Measurements from ENCODE around the gene TAOK2. TPM values are rescaled to one million over a fixed set of nuclear protein-coding genes. Genes with fewer than 3 reads are reported as not detected.

TAOK2 gene
- total RNA-seq, 5 donors from 2014 or later (not counting 1 experiment from before 2014, with no cell fraction given) = 26.1 to 58.3 (median 55.9) TPM

DNA sequence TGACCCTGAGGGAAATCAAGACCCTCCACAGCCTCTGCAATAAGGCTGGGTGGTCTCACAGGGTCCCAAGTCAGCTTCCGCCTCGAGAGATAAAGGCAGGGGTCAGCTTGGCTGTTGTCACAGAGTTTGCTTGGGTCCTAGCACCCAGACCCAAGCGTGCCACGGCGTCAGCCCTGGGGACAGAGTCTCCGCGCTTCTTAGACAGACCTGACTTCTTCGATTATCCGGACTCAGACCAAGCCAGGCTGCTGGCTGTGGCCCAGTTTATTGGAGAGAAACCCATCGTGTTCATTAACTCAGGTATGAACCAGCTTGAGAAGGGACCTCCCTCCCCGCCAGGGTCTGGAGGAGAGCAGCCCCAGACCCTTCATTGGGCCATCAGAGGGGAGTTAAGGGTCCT lies 49.9 kb downstream of the TAOK2 start:
- Histone ChIP-seq H3K36me3 (ENCODE audit: control insufficient read depth in 2 of 2, extremely low read depth in 1 of 2, insufficient read depth in 1 of 2, low read length in 1 of 2) (no peaks in the 10 kb centered on the region), H3K4me3 (ENCODE audit: control insufficient read depth in 1 of 2, extremely low read depth in 1 of 2, low read length in 1 of 2) (no peak overlapping the region), H3K9me3 (no peaks in the 10 kb centered on the region), H3K27me3 (replicated peaks in 1 of 2; ENCODE audit: control insufficient read depth in 2 of 2, extremely low read depth in 1 of 2, insufficient read depth in 2 of 2, low read length in 1 of 2) (peaks cover 0 to 67% of the 10 kb centered on the region in 2 experiments), H3K27ac (ENCODE audit: low read length) (no peak overlapping the region), H3K4me1 (ENCODE audit: control insufficient read depth in 1 of 2, extremely low read depth in 1 of 2, insufficient read depth in 2 of 2, low read length in 2 of 2) (peaks cover 4 to 15% of the 10 kb centered on the region in 2 experiments)
- DNase-seq (no peak), ATAC-seq (replicated peaks in 1 of 4) (no peak)
- ChIA-PET CTCF (no interaction called here), POLR2A (no interaction called here)
- Mint-ChIP-seq H3K27ac (no peak overlapping the region), H3K27me3 (peaks cover 18 to 31% of the 10 kb centered on the region in 2 donors), H3K9me3 (no peaks in the 10 kb centered on the region), H3K4me3 (no peak overlapping the region), H3K4me1 (peaks cover 8 to 11% (median 9%) of the 10 kb centered on the region in 3 donors), H3K36me3 (no peaks in the 10 kb centered on the region)
- WGBS (ENCODE audit: insufficient coverage) = 87% methylated on average over 10 of the region's 11 CpGs

DNA sequence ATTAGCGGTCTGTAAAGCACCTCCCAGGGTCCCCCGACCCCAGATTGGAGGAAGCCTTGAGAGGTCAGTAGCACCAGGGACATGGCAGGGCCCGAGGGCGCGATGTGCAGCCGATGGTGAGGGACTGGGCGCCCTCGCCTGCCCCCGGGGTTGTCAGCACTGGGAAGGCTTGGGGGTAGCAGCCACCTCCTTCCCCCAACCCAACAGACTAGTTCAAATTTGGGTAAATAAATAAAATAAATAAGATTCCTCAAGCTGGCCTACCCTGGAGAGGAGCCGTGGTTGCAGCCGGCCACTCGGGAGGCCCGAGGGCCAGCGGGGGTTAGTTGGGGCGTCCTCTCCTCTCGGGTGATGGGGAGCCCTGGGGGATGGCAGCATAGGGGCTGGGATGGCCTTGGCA lies 50.8 kb downstream of the TAOK2 start:
- Histone ChIP-seq H3K27ac (ENCODE audit: low read length) (no peak overlapping the region), H3K9me3 (no peaks in the 10 kb centered on the region), H3K36me3 (ENCODE audit: control insufficient read depth in 2 of 2, extremely low read depth in 1 of 2, insufficient read depth in 1 of 2, low read length in 1 of 2) (no peaks in the 10 kb centered on the region), H3K4me3 (ENCODE audit: control insufficient read depth in 1 of 2, extremely low read depth in 1 of 2, low read length in 1 of 2) (no peak overlapping the region), H3K4me1 (ENCODE audit: control insufficient read depth in 1 of 2, extremely low read depth in 1 of 2, insufficient read depth in 2 of 2, low read length in 2 of 2) (peaks cover 4 to 15% of the 10 kb centered on the region in 2 experiments), H3K27me3 (replicated peaks in 1 of 2; ENCODE audit: control insufficient read depth in 2 of 2, extremely low read depth in 1 of 2, insufficient read depth in 2 of 2, low read length in 1 of 2) (peaks cover 0 to 76% of the 10 kb centered on the region in 2 experiments)
- POLR2A ChIA-PET = no interaction called here
- no peak for DNase-seq
- Mint-ChIP-seq H3K4me3 (no peak overlapping the region), H3K9me3 (no peaks in the 10 kb centered on the region), H3K27me3 (peaks cover 22 to 35% of the 10 kb centered on the region in 2 donors), H3K27ac (no peak overlapping the region), H3K4me1 (peaks cover 10 to 11% (median 11%) of the 10 kb centered on the region in 3 donors), H3K36me3 (no peaks in the 10 kb centered on the region)
- no peak for ATAC-seq (replicated peaks in 1 of 4)
- CTCF ChIA-PET = no interaction called here
- 90% methylated on average over 2 of the region's 16 CpGs for WGBS (ENCODE audit: insufficient coverage)

DNA sequence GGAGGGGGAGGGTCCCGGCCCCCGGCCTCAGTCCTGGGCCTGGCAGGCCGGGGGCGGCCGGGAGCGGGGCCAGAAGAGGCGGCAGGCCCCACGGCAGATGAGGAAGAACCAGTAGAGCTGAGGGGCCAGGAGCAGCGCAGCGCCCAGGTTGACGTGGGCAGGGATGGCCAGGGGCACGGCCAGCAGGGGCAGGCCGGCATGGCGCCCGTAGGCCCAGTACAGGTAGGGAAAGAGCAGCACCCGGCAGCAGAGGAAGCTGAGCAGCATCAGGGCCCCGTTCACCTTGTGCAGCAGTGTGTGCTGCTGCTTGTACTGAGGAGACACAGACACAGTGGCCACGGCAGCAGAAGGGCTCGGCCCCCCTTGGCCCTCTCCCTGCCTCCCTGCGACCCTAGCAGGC lies 51.5 kb downstream of the TAOK2 start:
- H3K4me1 ChIP-seq (ENCODE audit: control insufficient read depth in 1 of 2, extremely low read depth in 1 of 2, insufficient read depth in 2 of 2, low read length in 2 of 2) = peaks cover 4 to 19% of the 10 kb centered on the region in 2 experiments
- CTCF ChIA-PET = no interaction called here
- ATAC-seq (replicated peaks in 1 of 4) (no peak), DNase-seq (no peak)
- Mint-ChIP-seq H3K27ac (no peak overlapping the region), H3K4me3 (no peak overlapping the region), H3K27me3 (peaks cover 29 to 42% of the 10 kb centered on the region in 2 donors), H3K36me3 (no peaks in the 10 kb centered on the region), H3K4me1 (peaks cover 11 to 15% (median 13%) of the 10 kb centered on the region in 3 donors), H3K9me3 (no peaks in the 10 kb centered on the region)
- peaks cover 0 to 83% of the 10 kb centered on the region in 2 experiments for H3K27me3 ChIP-seq (replicated peaks in 1 of 2; ENCODE audit: control insufficient read depth in 2 of 2, extremely low read depth in 1 of 2, insufficient read depth in 2 of 2, low read length in 1 of 2)
- H3K27ac ChIP-seq (ENCODE audit: low read length) = no peak overlapping the region
- 82% methylated on average over 12 of the region's 20 CpGs for WGBS (ENCODE audit: insufficient coverage)
- no peak overlapping the region for H3K4me3 ChIP-seq (ENCODE audit: control insufficient read depth in 1 of 2, extremely low read depth in 1 of 2, low read length in 1 of 2)
- H3K36me3 ChIP-seq (ENCODE audit: control insufficient read depth in 2 of 2, extremely low read depth in 1 of 2, insufficient read depth in 1 of 2, low read length in 1 of 2) = no peaks in the 10 kb centered on the region
- no peaks in the 10 kb centered on the region for H3K9me3 ChIP-seq
- POLR2A ChIA-PET = no interaction called here

DNA sequence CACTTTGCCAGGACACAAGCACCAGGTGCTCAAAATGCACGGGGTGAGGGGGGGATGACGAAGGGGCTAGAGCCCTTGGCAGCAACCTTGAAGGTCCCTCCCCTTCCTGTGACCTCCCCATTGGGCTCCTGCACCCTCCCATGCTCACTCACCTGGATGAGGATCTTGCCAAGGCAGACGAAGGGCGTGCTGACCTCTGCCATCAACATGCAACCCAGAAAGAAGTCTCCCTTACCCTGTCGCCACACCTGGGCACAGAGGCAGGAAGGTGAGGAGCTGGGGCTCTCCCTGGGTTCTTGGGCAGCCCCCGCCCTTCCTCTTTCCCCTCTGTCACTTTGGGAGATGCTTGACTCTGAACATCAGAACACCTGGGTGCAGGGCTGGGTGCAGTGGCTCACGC lies 51.9 kb downstream of the TAOK2 start:
- no peak overlapping the region for H3K27ac Mint-ChIP-seq
- peaks cover 10 to 17% (median 15%) of the 10 kb centered on the region in 3 donors for H3K4me1 Mint-ChIP-seq
- ATAC-seq (replicated peaks in 1 of 4) = no peak
- Histone ChIP-seq H3K27ac (ENCODE audit: low read length) (no peak overlapping the region), H3K4me1 (ENCODE audit: control insufficient read depth in 1 of 2, extremely low read depth in 1 of 2, insufficient read depth in 2 of 2, low read length in 2 of 2) (peaks cover 4 to 23% of the 10 kb centered on the region in 2 experiments), H3K9me3 (no peaks in the 10 kb centered on the region), H3K4me3 (ENCODE audit: control insufficient read depth in 1 of 2, extremely low read depth in 1 of 2, low read length in 1 of 2) (no peak overlapping the region), H3K27me3 (replicated peaks in 1 of 2; ENCODE audit: control insufficient read depth in 2 of 2, extremely low read depth in 1 of 2, insufficient read depth in 2 of 2, low read length in 1 of 2) (peaks cover 0 to 85% of the 10 kb centered on the region in 2 experiments), H3K36me3 (ENCODE audit: control insufficient read depth in 2 of 2, extremely low read depth in 1 of 2, insufficient read depth in 1 of 2, low read length in 1 of 2) (no peaks in the 10 kb centered on the region)
- CTCF ChIA-PET = no interaction called here
- H3K36me3 Mint-ChIP-seq = no peaks in the 10 kb centered on the region
- no peak overlapping the region for H3K4me3 Mint-ChIP-seq
- H3K27me3 Mint-ChIP-seq = peaks cover 31 to 44% of the 10 kb centered on the region in 2 donors
- POLR2A ChIA-PET = no interaction called here
- no peaks in the 10 kb centered on the region for H3K9me3 Mint-ChIP-seq
- WGBS (ENCODE audit: insufficient coverage) = 66% methylated on average over 5 of the region's 7 CpGs
- no peak for DNase-seq

DNA sequence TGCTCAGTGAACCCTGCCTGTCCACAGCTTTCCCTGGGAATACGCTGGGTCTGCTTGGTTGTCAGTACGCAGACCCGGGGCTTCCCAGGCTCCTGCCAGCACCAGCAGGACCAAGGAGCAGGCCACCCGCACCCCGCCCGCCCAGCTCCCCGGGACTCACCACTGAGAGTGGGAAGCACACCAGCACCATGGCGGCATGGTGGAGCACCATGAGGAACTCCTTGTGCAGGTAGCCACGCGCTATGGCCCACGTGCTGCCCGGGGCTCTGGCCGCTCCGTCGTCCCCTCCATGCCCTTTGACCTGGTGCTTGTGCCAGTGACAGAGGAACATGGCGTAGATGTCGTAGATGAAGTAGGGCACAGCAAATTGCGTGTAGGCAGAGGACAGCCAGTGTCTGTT lies 52.8 kb downstream of the TAOK2 start:
- no peak for ATAC-seq (replicated peaks in 1 of 4)
- H3K4me3 ChIP-seq (ENCODE audit: control insufficient read depth in 1 of 2, extremely low read depth in 1 of 2, low read length in 1 of 2) = no peak overlapping the region
- no peaks in the 10 kb centered on the region for H3K9me3 ChIP-seq
- ChIA-PET POLR2A (no interaction called here), CTCF (no interaction called here)
- peak overlapping the region in 1 of 2 donors; percentile 7 for H3K27ac Mint-ChIP-seq
- H3K9me3 Mint-ChIP-seq = no peaks in the 10 kb centered on the region
- no peak overlapping the region for H3K27ac ChIP-seq (ENCODE audit: low read length)
- peaks cover 0 to 85% of the 10 kb centered on the region in 2 experiments for H3K27me3 ChIP-seq (replicated peaks in 1 of 2; ENCODE audit: control insufficient read depth in 2 of 2, extremely low read depth in 1 of 2, insufficient read depth in 2 of 2, low read length in 1 of 2)
- H3K36me3 ChIP-seq (ENCODE audit: control insufficient read depth in 2 of 2, extremely low read depth in 1 of 2, insufficient read depth in 1 of 2, low read length in 1 of 2) = no peaks in the 10 kb centered on the region
- WGBS (ENCODE audit: insufficient coverage) = 88% methylated on average over 18 of the region's 18 CpGs
- H3K4me3 Mint-ChIP-seq = no peak overlapping the region
- peaks cover under 1 to 24% of the 10 kb centered on the region in 2 experiments for H3K4me1 ChIP-seq (ENCODE audit: control insufficient read depth in 1 of 2, extremely low read depth in 1 of 2, insufficient read depth in 2 of 2, low read length in 2 of 2)
- peaks cover 31 to 46% of the 10 kb centered on the region in 2 donors for H3K27me3 Mint-ChIP-seq
- DNase-seq = no peak
- H3K4me1 Mint-ChIP-seq = peaks cover 1 to 12% (median 11%) of the 10 kb centered on the region in 3 donors
- no peaks in the 10 kb centered on the region for H3K36me3 Mint-ChIP-seq

DNA sequence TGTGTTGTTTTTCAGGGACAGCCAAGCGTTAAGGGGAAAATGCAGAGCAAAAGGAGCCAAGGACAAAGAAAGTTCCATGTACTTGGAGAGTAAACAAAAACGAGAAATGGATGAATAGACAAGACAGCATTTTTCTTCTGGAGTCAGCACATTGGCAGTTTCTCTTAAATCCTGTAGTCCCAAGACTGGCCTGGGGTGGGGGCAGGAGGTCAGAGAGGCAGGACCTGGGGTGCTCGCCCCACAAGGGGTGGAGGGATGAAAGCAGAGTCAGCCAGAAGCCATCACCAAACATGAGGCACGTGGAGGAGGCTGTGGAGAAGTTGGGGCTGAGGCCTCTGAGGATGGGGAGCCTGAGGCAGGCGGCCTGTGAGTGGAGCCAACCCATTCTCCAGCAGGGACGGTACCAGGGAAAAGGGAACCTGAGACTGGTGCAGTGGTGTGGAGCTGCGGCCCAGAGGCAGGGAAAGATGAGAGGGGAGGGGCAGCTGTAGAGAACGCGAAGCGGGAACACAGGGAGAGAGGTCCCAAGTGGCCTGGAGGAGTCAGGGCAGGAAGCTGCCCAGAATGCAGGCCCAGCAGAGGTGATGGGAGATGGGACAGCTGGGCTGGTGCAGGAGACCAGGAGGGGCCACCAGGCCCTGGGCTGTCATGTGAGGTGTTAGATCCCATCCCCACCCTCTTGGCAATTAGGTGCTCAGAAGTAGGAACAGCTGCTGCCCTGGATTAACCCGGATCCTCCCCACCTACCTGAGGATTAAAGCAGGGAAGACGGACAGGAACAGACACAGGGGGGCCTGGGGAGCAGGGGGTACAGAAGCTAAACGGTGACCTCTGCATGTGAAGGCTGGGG lies 54.1 kb downstream of the TAOK2 start:
- Mint-ChIP-seq H3K27ac (no peak overlapping the region), H3K9me3 (no peaks in the 10 kb centered on the region), H3K36me3 (no peaks in the 10 kb centered on the region), H3K4me3 (no peak overlapping the region), H3K27me3 (peaks cover 37 to 55% of the 10 kb centered on the region in 2 donors), H3K4me1 (peaks cover 5 to 19% (median 12%) of the 10 kb centered on the region in 3 donors)
- no peaks in the 10 kb centered on the region for H3K9me3 ChIP-seq
- peaks cover 0 to 22% of the 10 kb centered on the region in 2 experiments for H3K4me1 ChIP-seq (ENCODE audit: control insufficient read depth in 1 of 2, extremely low read depth in 1 of 2, insufficient read depth in 2 of 2, low read length in 2 of 2)
- DNase-seq (no peak), ATAC-seq (replicated peaks in 1 of 4) (no peak)
- 66% methylated on average over 8 of the region's 13 CpGs for WGBS (ENCODE audit: insufficient coverage)
- ChIA-PET POLR2A (no interaction called here), CTCF (interaction anchor here (0.6 to 0.7 kb wide), 3 partner anchors 12 to 386 kb away, joined by 3 to 5 read pairs (median 3); no protein-coding TSS in a partner anchor)
- no peak overlapping the region for H3K4me3 ChIP-seq (ENCODE audit: control insufficient read depth in 1 of 2, extremely low read depth in 1 of 2, low read length in 1 of 2)
- H3K27me3 ChIP-seq (replicated peaks in 1 of 2; ENCODE audit: control insufficient read depth in 2 of 2, extremely low read depth in 1 of 2, insufficient read depth in 2 of 2, low read length in 1 of 2) = peaks cover 0 to 93% of the 10 kb centered on the region in 2 experiments
- H3K27ac ChIP-seq (ENCODE audit: low read length) = no peak overlapping the region
- H3K36me3 ChIP-seq (ENCODE audit: control insufficient read depth in 2 of 2, extremely low read depth in 1 of 2, insufficient read depth in 1 of 2, low read length in 1 of 2) = no peaks in the 10 kb centered on the region
